Measurements from ENCODE around the gene KIF26B.
"Not testable (repeated sequence)": the region's sequence is repeated elsewhere in the genome, so short reads cannot be mapped to it uniquely, and the experiment has no call there.

Gene KIF26B

GRCh38 chr1:245337829-245338484 is 183.2 kb downstream of the KIF26B start:
- no peak for DNase-seq (ENCODE audit: insufficient read length, low spot score)
- no peak for TF ChIP-seq POU2F2 (IDR thresholded peaks at IDR 0.05; ENCODE audit: low read depth, low read length)
- no peak for TF ChIP-seq PAX5 (IDR thresholded peaks at IDR 0.05; ENCODE audit: insufficient read depth, low read length, severe bottlenecking)
- no peak for TF ChIP-seq TAF1 (IDR thresholded peaks at IDR 0.05; ENCODE audit: low read depth, low read length)
- TF ChIP-seq SPI1 (IDR thresholded peaks at IDR 0.05; ENCODE audit: low read depth, low read length) = no peak
- TF ChIP-seq POLR2AphosphoS5 (IDR thresholded peaks at IDR 0.05; ENCODE audit: low read depth, low read length) = no peak
- no peak for TF ChIP-seq POLR2A (IDR thresholded peaks at IDR 0.05; ENCODE audit: low read depth, low read length)
- FAIRE-seq = no peak

DNA sequence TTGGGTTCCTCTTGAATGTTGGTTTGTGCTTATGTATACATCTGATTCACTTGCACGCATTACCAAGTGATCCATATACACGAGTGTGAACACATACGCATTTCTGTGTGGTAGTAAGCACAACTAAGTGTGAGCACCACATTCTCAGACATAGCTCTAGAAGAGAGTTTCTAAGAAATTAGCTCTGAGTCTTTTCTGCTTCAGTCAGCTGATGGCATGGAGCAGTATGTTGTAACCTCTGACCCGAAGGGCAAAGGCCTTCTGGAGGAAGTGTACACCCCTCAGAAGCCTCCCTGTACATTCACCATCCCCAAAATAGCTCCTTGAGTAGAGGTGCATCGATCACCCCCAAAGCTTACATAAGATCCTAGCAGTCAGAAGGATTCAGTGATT is 183.7 kb downstream of the KIF26B start:
- no peak for FAIRE-seq
- no peak for DNase-seq (ENCODE audit: insufficient read length, low spot score)
- no peak for TF ChIP-seq SPI1 (IDR thresholded peaks at IDR 0.05; ENCODE audit: low read depth, low read length)

DNA sequence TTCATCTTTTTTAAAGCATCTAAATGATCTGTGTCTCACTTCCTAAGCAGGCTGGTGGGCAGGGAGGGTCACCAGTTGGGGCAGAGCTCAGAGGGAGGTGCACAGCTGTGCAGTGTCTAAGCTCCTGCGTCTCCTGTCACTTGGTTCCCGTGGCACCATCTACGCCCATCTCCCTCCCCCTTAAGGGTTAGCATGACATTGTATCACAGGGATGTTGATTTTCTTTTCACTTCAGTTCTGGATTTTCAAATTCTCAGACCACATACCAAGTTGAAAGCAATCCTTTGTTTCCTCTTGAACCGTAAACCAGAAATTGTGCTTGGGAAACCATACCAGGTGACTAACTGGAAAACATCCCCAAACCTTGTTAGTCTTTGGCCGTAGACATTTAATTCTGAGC is 187.0 kb downstream of the KIF26B start:
- TF ChIP-seq POLR2A (IDR thresholded peaks at IDR 0.05; ENCODE audit: low read depth, low read length) (no peak), POLR2AphosphoS5 (IDR thresholded peaks at IDR 0.05; ENCODE audit: low read depth, low read length) (no peak), PAX5 (IDR thresholded peaks at IDR 0.05; ENCODE audit: insufficient read depth, low read length, severe bottlenecking) (no peak), SPI1 (IDR thresholded peaks at IDR 0.05; ENCODE audit: low read depth, low read length) (no peak), POU2F2 (IDR thresholded peaks at IDR 0.05; ENCODE audit: low read depth, low read length) (no peak), TAF1 (IDR thresholded peaks at IDR 0.05; ENCODE audit: low read depth, low read length) (no peak)
- DNase-seq (ENCODE audit: insufficient read length, low spot score) (no peak), FAIRE-seq (no peak)

GRCh38 chr1:245345191-245345884 is 190.6 kb downstream of the KIF26B start:
- FAIRE-seq = no peak
- TF ChIP-seq PAX5 (IDR thresholded peaks at IDR 0.05; ENCODE audit: insufficient read depth, low read length, severe bottlenecking) (no peak), SPI1 (IDR thresholded peaks at IDR 0.05; ENCODE audit: low read depth, low read length) (no peak), TAF1 (IDR thresholded peaks at IDR 0.05; ENCODE audit: low read depth, low read length) (no peak), POLR2AphosphoS5 (IDR thresholded peaks at IDR 0.05; ENCODE audit: low read depth, low read length) (no peak), POU2F2 (IDR thresholded peaks at IDR 0.05; ENCODE audit: low read depth, low read length) (no peak), POLR2A (IDR thresholded peaks at IDR 0.05; ENCODE audit: low read depth, low read length) (no peak)
- DNase-seq (ENCODE audit: insufficient read length, low spot score) = no peak

GRCh38 chr1:245348626-245349025 is 193.8 kb downstream of the KIF26B start:
- DNase-seq (ENCODE audit: insufficient read length, low spot score) (no peak), FAIRE-seq (no peak)
- TF ChIP-seq POLR2A (IDR thresholded peaks at IDR 0.05; ENCODE audit: low read depth, low read length) (no peak), TAF1 (IDR thresholded peaks at IDR 0.05; ENCODE audit: low read depth, low read length) (no peak), POLR2AphosphoS5 (IDR thresholded peaks at IDR 0.05; ENCODE audit: low read depth, low read length) (no peak), SPI1 (IDR thresholded peaks at IDR 0.05; ENCODE audit: low read depth, low read length) (no peak), POU2F2 (IDR thresholded peaks at IDR 0.05; ENCODE audit: low read depth, low read length) (no peak), PAX5 (IDR thresholded peaks at IDR 0.05; ENCODE audit: insufficient read depth, low read length, severe bottlenecking) (no peak)

DNA sequence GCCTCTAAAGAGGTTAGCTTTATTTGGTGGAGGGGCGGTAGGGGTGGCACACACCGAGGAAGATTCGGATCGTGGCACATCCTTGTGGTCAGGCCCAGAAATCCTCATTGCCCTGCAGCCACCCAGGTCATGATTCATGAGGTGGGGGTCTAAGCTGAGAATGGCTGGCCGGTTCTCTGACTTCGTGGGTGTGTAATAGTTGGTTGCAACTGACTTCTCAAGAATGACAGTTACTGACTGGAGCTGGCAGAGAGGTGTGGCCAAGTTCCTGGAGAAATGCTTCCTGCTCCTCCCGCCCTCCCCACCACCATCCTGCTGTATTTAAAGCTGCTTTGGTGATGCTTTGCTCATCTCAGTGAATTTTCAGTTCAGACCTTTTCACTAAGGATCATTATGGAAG is 198.6 kb downstream of the KIF26B start:
- TF ChIP-seq SPI1 (IDR thresholded peaks at IDR 0.05; ENCODE audit: low read depth, low read length) = no peak
- no peak for TF ChIP-seq PAX5 (IDR thresholded peaks at IDR 0.05; ENCODE audit: insufficient read depth, low read length, severe bottlenecking)
- TF ChIP-seq POU2F2 (IDR thresholded peaks at IDR 0.05; ENCODE audit: low read depth, low read length) = no peak
- no peak for TF ChIP-seq TAF1 (IDR thresholded peaks at IDR 0.05; ENCODE audit: low read depth, low read length)
- no peak for TF ChIP-seq POLR2A (IDR thresholded peaks at IDR 0.05; ENCODE audit: low read depth, low read length)
- TF ChIP-seq POLR2AphosphoS5 (IDR thresholded peaks at IDR 0.05; ENCODE audit: low read depth, low read length) = no peak
- no peak for FAIRE-seq

DNA sequence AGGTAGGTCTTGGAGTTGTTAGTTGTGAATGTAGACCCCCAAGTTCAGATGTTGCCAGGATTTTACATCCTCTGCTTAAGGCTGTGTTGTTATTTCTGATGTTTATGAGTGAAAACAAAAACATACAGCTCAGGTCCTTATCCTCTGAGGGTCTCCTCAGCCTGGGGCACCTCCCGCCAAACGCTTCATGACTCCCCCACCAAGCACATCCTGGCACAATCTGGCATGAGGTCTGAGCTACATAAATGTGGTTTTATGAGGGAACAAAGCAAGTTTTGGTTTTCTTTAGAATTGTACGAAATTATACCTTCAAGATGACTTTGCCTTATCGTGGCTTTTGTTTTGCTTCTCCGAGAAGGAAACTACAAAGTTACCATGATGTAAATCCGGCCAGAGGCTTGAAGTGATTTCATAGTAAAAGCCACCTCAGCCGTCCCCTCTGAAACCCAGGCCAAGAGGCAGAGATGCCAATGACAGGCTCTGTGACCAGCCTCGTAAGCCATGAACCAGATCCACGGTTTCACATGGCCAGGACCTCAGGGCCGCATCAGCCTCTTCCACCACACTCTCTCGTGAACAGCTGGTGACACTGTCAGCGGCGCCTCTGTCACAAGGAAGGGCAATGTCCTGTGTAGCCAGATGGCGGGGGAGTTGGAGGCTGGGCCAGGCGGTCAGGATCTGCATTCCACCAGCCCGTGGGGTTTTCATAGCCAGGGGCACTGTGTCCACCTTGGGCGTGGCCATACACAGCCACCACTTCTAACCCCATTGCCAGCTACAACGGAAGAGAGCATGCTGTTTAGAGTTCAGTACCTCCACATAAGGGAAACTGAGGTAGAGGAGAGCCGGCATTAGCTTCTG is 199.4 kb downstream of the KIF26B start:
- FAIRE-seq (no peak), DNase-seq (ENCODE audit: insufficient read length, low spot score) (no peak)
- TF ChIP-seq PAX5 (IDR thresholded peaks at IDR 0.05; ENCODE audit: insufficient read depth, low read length, severe bottlenecking) (no peak), TAF1 (IDR thresholded peaks at IDR 0.05; ENCODE audit: low read depth, low read length) (no peak), POLR2AphosphoS5 (IDR thresholded peaks at IDR 0.05; ENCODE audit: low read depth, low read length) (no peak), POLR2A (IDR thresholded peaks at IDR 0.05; ENCODE audit: low read depth, low read length) (no peak), POU2F2 (IDR thresholded peaks at IDR 0.05; ENCODE audit: low read depth, low read length) (no peak), SPI1 (IDR thresholded peaks at IDR 0.05; ENCODE audit: low read depth, low read length) (no peak)

More for the DNA sequence above, 198.6 kb downstream of the KIF26B start:
- no peak for DNase-seq (ENCODE audit: insufficient read length, low spot score)

DNA sequence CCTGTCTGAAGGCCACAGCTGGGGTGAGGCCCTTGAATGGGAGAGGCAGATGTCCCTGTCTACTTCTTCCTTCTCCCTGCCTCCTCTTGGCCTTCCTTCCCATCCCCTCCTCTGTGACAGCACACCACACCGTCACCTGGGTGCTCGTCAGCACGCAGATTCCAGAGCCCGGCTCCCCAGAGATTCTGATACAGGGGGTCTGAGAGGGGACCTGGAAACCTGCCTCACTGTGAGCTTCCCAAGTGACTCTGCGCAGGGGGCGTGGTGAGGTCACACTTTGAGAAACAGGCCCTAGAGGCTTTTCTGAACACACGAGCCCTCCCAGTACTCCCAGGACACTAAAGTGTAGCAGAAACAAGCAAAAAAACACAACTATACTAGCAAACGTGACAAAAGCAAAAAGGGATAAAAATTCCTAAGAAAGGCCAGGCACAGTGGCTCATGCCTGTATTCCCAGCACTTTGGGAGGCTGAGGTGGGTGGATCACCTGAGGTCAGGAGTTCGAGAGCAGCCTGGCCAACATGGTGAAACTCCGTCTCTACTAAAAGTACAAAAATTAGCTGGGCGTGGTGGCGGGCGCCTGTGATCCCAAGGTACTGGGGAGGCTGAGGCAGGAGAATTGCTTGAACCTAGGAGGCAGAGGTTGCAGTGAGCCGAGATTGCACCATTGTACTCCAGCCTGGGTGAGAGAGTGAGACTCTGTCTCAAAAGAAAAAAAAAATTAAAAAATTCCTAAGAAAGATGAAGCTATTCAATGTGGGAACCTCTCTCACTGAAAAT is 201.3 kb downstream of the KIF26B start:
- not testable (repeated sequence) for DNase-seq (ENCODE audit: insufficient read length, low spot score); FAIRE-seq
